Stimulated activated naive B cell treated with anti-CD40 and anti-IgM and Interleukin-4, amounts not matched to agents 10 μg/mL and 1 μg/mL and 100 μg/mL, for 72 hours (primary cell): ENCODE results near the gene FAM124A.
A peak's percentile ranks its signal among the peaks of the same experiment; 100 is the strongest.

Source experiments
- ATAC-seq, 2 donors: fragments of 150-1000 bp; cut with Tn5 transposase; replicated peaks; 2 replicates each; pipeline ENCODE4 v1.10.0; 2021; ENCODE audit warnings: moderate library complexity in 1 of 2
- DNase-seq: peaks from one replicate; pipeline ENCODE4 v3.0.0; 2021
- H3K27ac Mint-ChIP-seq: one replicate; pipeline ENCODE4 v1.8.0; 2022; ENCODE audit warnings: mild to moderate bottlenecking, mixed read lengths
- H3K27me3 Mint-ChIP-seq, 2 donors: one replicate each; pipeline ENCODE4 v1.8.0; 2022; ENCODE audit warnings: mixed read lengths in 2 of 2
- H3K36me3 Mint-ChIP-seq, 2 donors: one replicate each; pipeline ENCODE4 v1.8.0; 2022; ENCODE audit warnings: mixed read lengths in 2 of 2, mild to moderate bottlenecking in 1 of 2
- H3K4me1 Mint-ChIP-seq, 2 donors: one replicate each; pipeline ENCODE4 v1.8.0; 2022; ENCODE audit warnings: mixed read lengths in 2 of 2, mild to moderate bottlenecking in 1 of 2
- H3K4me3 Mint-ChIP-seq, 2 donors: one replicate each; pipeline ENCODE4 v1.8.0; 2022; ENCODE audit warnings: mild to moderate bottlenecking in 2 of 2, mixed read lengths in 2 of 2, moderate library complexity in 1 of 2
- H3K9me3 Mint-ChIP-seq, 2 donors: one replicate each; pipeline ENCODE4 v1.8.0; 2022; ENCODE audit warnings: mixed read lengths in 2 of 2, mild to moderate bottlenecking in 1 of 2

FAM124A gene

GRCh38 chr13:51327961-51328360 lies 105.8 kb downstream of the FAM124A start:
- ATAC-seq, result no peak
- Mint-ChIP-seq H3K27me3 (peaks cover 3 to 6% of the 10 kb centered on the region in 2 donors), H3K9me3 (no peaks in the 10 kb centered on the region), H3K36me3 (peaks cover 0 to 2% of the 10 kb centered on the region in 2 donors), H3K4me3 (no peak overlapping the region), H3K4me1 (peaks cover 16 to 24% of the 10 kb centered on the region in 2 donors), H3K27ac (no peak overlapping the region)
- no peak for DNase-seq

- no peak for ATAC-seq
- H3K4me1 Mint-ChIP-seq, result peaks cover 16 to 24% of the 10 kb centered on the region in 2 donors
- H3K9me3 Mint-ChIP-seq, result no peaks in the 10 kb centered on the region
Measured at GRCh38 chr13:51328488-51328887, 106.3 kb downstream of the FAM124A start.

GRCh38 chr13:51329606-51330005 lies 107.4 kb downstream of the FAM124A start:
- peaks cover 0 to 6% of the 10 kb centered on the region in 2 donors for H3K27me3 Mint-ChIP-seq
- no peaks in the 10 kb centered on the region for H3K9me3 Mint-ChIP-seq
- no peak overlapping the region for H3K4me3 Mint-ChIP-seq
- DNase-seq (no peak), ATAC-seq (no peak)
- H3K27ac Mint-ChIP-seq, result no peak overlapping the region
- H3K36me3 Mint-ChIP-seq, result no peaks in the 10 kb centered on the region
- peaks cover 16 to 24% of the 10 kb centered on the region in 2 donors for H3K4me1 Mint-ChIP-seq

More at GRCh38 chr13:51328488-51328887, 106.3 kb downstream of the FAM124A start:
- H3K36me3 Mint-ChIP-seq, result peaks cover 0 to 2% of the 10 kb centered on the region in 2 donors
- no peak for DNase-seq
- peaks cover 0 to 6% of the 10 kb centered on the region in 2 donors for H3K27me3 Mint-ChIP-seq
- no peak overlapping the region for H3K27ac Mint-ChIP-seq
- H3K4me3 Mint-ChIP-seq, result no peak overlapping the region

GRCh38 chr13:51330791-51331190 lies 108.6 kb downstream of the FAM124A start:
- Mint-ChIP-seq H3K27ac (peak overlapping the region; percentile 49), H3K9me3 (no peaks in the 10 kb centered on the region), H3K36me3 (no peaks in the 10 kb centered on the region), H3K27me3 (peaks cover 0 to 3% of the 10 kb centered on the region in 2 donors), H3K4me1 (peaks cover 15 to 22% of the 10 kb centered on the region in 2 donors), H3K4me3 (peak overlapping the region; percentile 53 to 57)
- DNase-seq (peak; percentile 8), ATAC-seq (peak; percentile 79 to 83)

GRCh38 chr13:51331354-51331861 lies 109.2 kb downstream of the FAM124A start:
- Mint-ChIP-seq H3K36me3 (no peaks in the 10 kb centered on the region), H3K27me3 (no peaks in the 10 kb centered on the region), H3K9me3 (no peaks in the 10 kb centered on the region), H3K4me1 (peaks cover 13 to 19% of the 10 kb centered on the region in 2 donors), H3K27ac (peak overlapping the region; percentile 52), H3K4me3 (peak overlapping the region; percentile 53 to 57)
- DNase-seq (peak; percentile 14), ATAC-seq (peak; percentile 76 to 79)

GRCh38 chr13:51332566-51333361 lies 110.6 kb downstream of the FAM124A start:
- H3K4me3 Mint-ChIP-seq, result no peak overlapping the region
- DNase-seq (no peak), ATAC-seq (no peak)
- H3K36me3 Mint-ChIP-seq, result no peaks in the 10 kb centered on the region
- H3K9me3 Mint-ChIP-seq, result no peaks in the 10 kb centered on the region
- H3K27me3 Mint-ChIP-seq, result no peaks in the 10 kb centered on the region
- H3K27ac Mint-ChIP-seq, result no peak overlapping the region
- H3K4me1 Mint-ChIP-seq, result peaks cover 13 to 19% of the 10 kb centered on the region in 2 donors

GRCh38 chr13:51333421-51333820 lies 111.2 kb downstream of the FAM124A start:
- ATAC-seq (no peak), DNase-seq (no peak)
- Mint-ChIP-seq H3K9me3 (no peaks in the 10 kb centered on the region), H3K4me3 (no peak overlapping the region), H3K27me3 (no peaks in the 10 kb centered on the region), H3K27ac (no peak overlapping the region), H3K4me1 (peaks cover 13 to 19% of the 10 kb centered on the region in 2 donors), H3K36me3 (no peaks in the 10 kb centered on the region)

GRCh38 chr13:51333826-51334225 lies 111.6 kb downstream of the FAM124A start:
- Mint-ChIP-seq H3K9me3 (no peaks in the 10 kb centered on the region), H3K36me3 (no peaks in the 10 kb centered on the region), H3K27ac (no peak overlapping the region), H3K4me1 (peaks cover 13 to 19% of the 10 kb centered on the region in 2 donors), H3K27me3 (no peaks in the 10 kb centered on the region), H3K4me3 (no peak overlapping the region)
- ATAC-seq, result no peak
- no peak for DNase-seq
